IMR-90 (cell line): ENCODE data around the gene LDHB. TPM values are rescaled to one million over a fixed set of nuclear protein-coding genes. Genes with fewer than 3 reads are reported as not detected.

ENCODE experiments used
- ATAC-seq: fragments of 200-7000 bp; cut with Tn5 transposase; 2 replicates; pipeline ENCODE4 v1.9.1; 2020; ENCODE audit warnings: low read depth, mild to moderate bottlenecking, moderate library complexity
- BruUV-seq: library from RNA; stranded (reverse); fragments of 400-500 nt; replicated peaks from 2 replicates; lab custom pipeline; 2021; lab: Mats Ljungman, UMichigan
- CTCF ChIA-PET: fragments of 300-600 bp; formaldehyde crosslinking; extraction: SDS; loops from one replicate; lab custom pipeline; 2021; ENCODE audit warnings: antibody characterized with exemption; lab: Yijun Ruan, JAX
- POLR2A ChIA-PET: fragments of 300-600 bp; sonication (Branson Sonifier 250); formaldehyde crosslinking; loops from one replicate; lab custom pipeline; 2022; ENCODE audit warnings: antibody characterized with exemption; ENCODE audit not compliant: unreplicated experiment; lab: Charles Lee
- DNase-seq: peaks from one replicate; pipeline ENCODE4 v3.0.0; 2013
- H2AFZ ChIP-seq: replicated peaks from 2 replicates; pipeline ENCODE3; 2013; ENCODE audit warnings: low read length, mild to moderate bottlenecking; ENCODE audit not compliant: poor library complexity
- H2AK5ac ChIP-seq: 2 replicates; pipeline ENCODE4 v1.6.1; 2013; ENCODE audit warnings: low read depth, low read length, inconsistent platforms
- H2AK9ac ChIP-seq: replicated peaks from 2 replicates; pipeline ENCODE3; 2013; ENCODE audit warnings: mild to moderate bottlenecking, low read depth, low read length, moderate library complexity; ENCODE audit not compliant: poor library complexity
- H2BK120ac ChIP-seq: 2 replicates; pipeline ENCODE4 v1.6.1; 2013; ENCODE audit warnings: low read depth, low read length, inconsistent platforms
- H2BK15ac ChIP-seq: 3 replicates; pipeline ENCODE4 v1.6.1; 2013; ENCODE audit warnings: low read depth, low read length, inconsistent platforms
- H2BK20ac ChIP-seq: 2 replicates; pipeline ENCODE4 v1.6.1; 2013; ENCODE audit warnings: low read depth, mild to moderate bottlenecking, inconsistent platforms, low read length, moderate library complexity
- H2BK5ac ChIP-seq: 2 replicates; pipeline ENCODE4 v1.6.1; 2013; ENCODE audit warnings: mild to moderate bottlenecking, low read depth, low read length, inconsistent platforms; ENCODE audit not compliant: poor library complexity, severe bottlenecking
- H3K14ac ChIP-seq: replicated peaks from 2 replicates; pipeline ENCODE4 v1.6.1; 2013; ENCODE audit warnings: low read depth, low read length, inconsistent platforms
- H3K18ac ChIP-seq: 2 replicates; pipeline ENCODE4 v1.6.1; 2013; ENCODE audit warnings: low read depth, low read length, control low read depth
- H3K23ac ChIP-seq: 2 replicates; pipeline ENCODE4 v1.6.1; 2013; ENCODE audit warnings: low read depth, low read length, inconsistent platforms
- H3K27ac ChIP-seq: 2 replicates; pipeline ENCODE4 v1.5.1; 2013; ENCODE audit warnings: mild to moderate bottlenecking, control low read depth, low read length; ENCODE audit not compliant: insufficient read depth
- H3K27me3 ChIP-seq: 2 replicates; pipeline ENCODE4 v1.6.1; 2013; ENCODE audit warnings: low read length; ENCODE audit not compliant: control insufficient read depth, insufficient read depth
- H3K36me3 ChIP-seq: 2 replicates; pipeline ENCODE4 v1.6.1; 2013; ENCODE audit warnings: low read length, mixed read lengths; ENCODE audit not compliant: control insufficient read depth, insufficient read depth
- H3K4ac ChIP-seq: 2 replicates; pipeline ENCODE4 v1.6.1; 2013; ENCODE audit warnings: low read depth, low read length, inconsistent platforms
- H3K4me1 ChIP-seq: 2 replicates; pipeline ENCODE4 v1.6.1; 2013; ENCODE audit warnings: low read length, mixed read lengths; ENCODE audit not compliant: control insufficient read depth, insufficient read depth
- H3K4me2 ChIP-seq: 2 replicates; pipeline ENCODE4 v1.6.1; 2013; ENCODE audit warnings: low read depth, mild to moderate bottlenecking, control low read depth, low read length, moderate library complexity
- H3K4me3 ChIP-seq: 2 replicates; pipeline ENCODE4 v1.5.1; 2013; ENCODE audit warnings: low read depth, mild to moderate bottlenecking, control low read depth, low read length, moderate library complexity; ENCODE audit not compliant: insufficient read depth
- H3K56ac ChIP-seq: 2 replicates; pipeline ENCODE4 v1.6.1; 2013; ENCODE audit warnings: low read length, inconsistent platforms; ENCODE audit not compliant: insufficient read depth; ENCODE audit errors: extremely low read depth
- H3K79me1 ChIP-seq, 2 experiments: 2 replicates each; pipeline ENCODE4 v1.6.1; 2013; ENCODE audit warnings: low read length in 2 of 2, inconsistent platforms in 1 of 2, low read depth in 1 of 2
- H3K9ac ChIP-seq: 2 replicates; pipeline ENCODE4 v1.6.1; 2013; ENCODE audit warnings: low read depth, low read length, control low read depth
- H3K9me1 ChIP-seq: 2 replicates; pipeline ENCODE4 v1.6.1; 2013; ENCODE audit warnings: low read length, inconsistent platforms; ENCODE audit not compliant: insufficient read depth
- H3K9me3 ChIP-seq: 2 replicates; pipeline ENCODE4 v1.6.1; 2013; ENCODE audit warnings: low read length; ENCODE audit not compliant: control insufficient read depth, insufficient read depth
- H4K20me1 ChIP-seq: 2 replicates; pipeline ENCODE4 v1.6.1; 2013; ENCODE audit warnings: low read length, inconsistent platforms; ENCODE audit not compliant: insufficient read depth
- H4K5ac ChIP-seq: 2 replicates; pipeline ENCODE4 v1.6.1; 2013; ENCODE audit warnings: mild to moderate bottlenecking, low read depth, low read length, control low read depth
- H4K8ac ChIP-seq, 2 experiments: 2 replicates each; pipeline ENCODE4 v1.6.1; 2013; ENCODE audit warnings: low read depth in 2 of 2, low read length in 2 of 2, control low read depth in 1 of 2, inconsistent platforms in 1 of 2
- H4K91ac ChIP-seq: 2 replicates; pipeline ENCODE4 v1.6.1; 2013; ENCODE audit warnings: low read depth, low read length, inconsistent platforms; ENCODE audit not compliant: insufficient read depth
- BHLHE40 ChIP-seq: fragments of 150-350 bp; IDR thresholded peaks from 2 replicates; pipeline ENCODE4 v1.6.1; 2016; ENCODE audit warnings: mild to moderate bottlenecking, low read depth, low read length
- CEBPB ChIP-seq: IDR thresholded peaks from 2 replicates; pipeline ENCODE4 v1.6.1; 2012; ENCODE audit warnings: low read depth, low read length, improper control_type of control experiment
- CHD1 ChIP-seq: IDR thresholded peaks from 2 replicates; pipeline ENCODE4 v1.6.1; 2012; ENCODE audit warnings: low read depth, low read length, improper control_type of control experiment
- FOS ChIP-seq: fragments of 150-350 bp; IDR thresholded peaks from 2 replicates; pipeline ENCODE4 v1.6.1; 2016; ENCODE audit warnings: low read depth, low read length
- MAFK ChIP-seq: IDR thresholded peaks from 2 replicates; pipeline ENCODE4 v1.6.1; 2012; ENCODE audit warnings: low read depth, low read length, improper control_type of control experiment
- MAZ ChIP-seq: IDR thresholded peaks from 2 replicates; pipeline ENCODE4 v1.6.1; 2012; ENCODE audit warnings: low read depth, mild to moderate bottlenecking, low read length, improper control_type of control experiment, moderate library complexity, borderline replicate concordance
- MXI1 ChIP-seq: IDR thresholded peaks from 2 replicates; pipeline ENCODE4 v1.6.1; 2012; ENCODE audit warnings: low read depth, mild to moderate bottlenecking, low read length, moderate library complexity, borderline replicate concordance
- NFE2L2 ChIP-seq: fragments of 150-350 bp; IDR thresholded peaks from 2 replicates; pipeline ENCODE4 v1.6.1; 2016; ENCODE audit warnings: low read depth, mild to moderate bottlenecking, low read length
- POLR2A ChIP-seq: IDR thresholded peaks from 2 replicates; pipeline ENCODE4 v1.6.1; 2012; ENCODE audit warnings: mild to moderate bottlenecking, low read depth, low read length
- RAD21 ChIP-seq: IDR thresholded peaks from 2 replicates; pipeline ENCODE4 v1.6.1; 2012; ENCODE audit warnings: low read length, improper control_type of control experiment
- RCOR1 ChIP-seq: IDR thresholded peaks from 2 replicates; pipeline ENCODE4 v1.6.1; 2012; ENCODE audit warnings: mild to moderate bottlenecking, low read length, improper control_type of control experiment; ENCODE audit not compliant: insufficient replicate concordance
- RFX5 ChIP-seq: IDR thresholded peaks from 2 replicates; pipeline ENCODE4 v1.8.0; 2012; ENCODE audit warnings: low read depth, mild to moderate bottlenecking, low read length, moderate library complexity
- SMC3 ChIP-seq: fragments of 150-350 bp; IDR thresholded peaks from 2 replicates; pipeline ENCODE4 v1.6.1; 2016; ENCODE audit warnings: low read depth, mild to moderate bottlenecking, antibody characterized with exemption, low read length, moderate library complexity
- WGBS, 2 experiments: methylation state at CpG; one replicate each; pipeline versions ENCODE4 v1.1.5 to v1.1.7; 2013; ENCODE audit warnings: missing lambda C conversion rate in 2 of 2; ENCODE audit not compliant: insufficient read length in 1 of 2; ENCODE audit errors: extremely low coverage in 2 of 2; 5-methylcytosine and 5-hydroxymethylcytosine counted together
- dilution Hi-C: fragments of 300-500 bp; cut with HindIII; formaldehyde crosslinking; loops from one replicate; pipeline ENCODE4 v1.14.3; 2018; ENCODE audit warnings: low sequenced_read_pairs; ENCODE audit not compliant: unreplicated experiment
- in situ Hi-C: fragments of 300-500 bp; cut with MboI; formaldehyde crosslinking; loops from 3 replicates; pipeline ENCODE4 v1.14.3; 2019; ENCODE audit warnings: low sequenced_read_pairs, inconsistent platforms, mixed read lengths
- intact Hi-C: fragments of 100-400 bp; cut with micrococcal nuclease; formaldehyde crosslinking; loops from 2 replicates; pipeline ENCODE4 v1.10.0; 2022
- polyA plus RNA-seq, 3 experiments: library from polyadenylated mRNA; depleted of rRNA; stranded (reverse); fragments of >200 nt; gene quantifications; 2 replicates each; pipeline ENCODE4 v1.2.3, GENCODE V29; 2012; ENCODE audit warnings: low replicate concordance in 1 of 3
- total RNA-seq: library from RNA; depleted of rRNA; stranded (reverse); fragments of >200 nt; gene quantifications from 2 replicates; pipeline ENCODE4 v1.2.3, GENCODE V29; 2012
- TF ChIP-seq, protein P1 (sequence below): fragments of 150-350 bp; IDR thresholded peaks from 2 replicates; pipeline ENCODE4 v1.6.1; 2017; ENCODE audit warnings: mild to moderate bottlenecking, antibody characterized with exemption, low read length, low read depth
- TF ChIP-seq, protein P2 (sequence below): fragments of 150-350 bp; IDR thresholded peaks from 2 replicates; pipeline ENCODE4 v1.6.1; 2016; ENCODE audit warnings: low read depth, mild to moderate bottlenecking, low read length, moderate library complexity, borderline replicate concordance
- TF ChIP-seq, protein P3 (sequence below): conservative IDR thresholded peaks from 2 replicates; pipeline ENCODE4 v1.5.1; 2012; ENCODE audit warnings: mild to moderate bottlenecking, low read depth, low read length, improper control_type of control experiment

LDHB gene
- total and polyA plus RNA-seq, 2 of the 4 experiments (the other 2 are of a cell fraction), result 623 to 630 TPM

DNA sequence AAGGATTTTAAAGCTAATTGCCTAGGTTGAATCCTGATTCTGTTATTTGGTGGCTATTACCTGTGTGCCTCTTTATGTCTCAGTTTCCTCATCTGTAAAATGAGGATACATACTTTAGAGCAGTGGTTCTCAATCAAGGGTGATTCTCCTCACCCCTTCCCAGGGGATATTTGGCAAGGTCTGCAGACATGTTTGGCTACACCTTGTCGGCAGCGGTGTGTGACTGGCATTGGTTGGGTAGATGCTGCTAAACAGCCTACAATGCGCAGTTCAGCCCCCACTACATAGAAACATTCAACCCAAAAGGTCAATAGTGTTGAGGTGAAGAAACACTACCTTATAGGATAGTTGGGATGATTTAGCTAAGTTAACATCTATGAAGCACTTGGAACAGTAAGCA lies 23.4 kb downstream of the LDHB start:
- no peak overlapping the region for H3K23ac ChIP-seq
- no peak overlapping the region for H4K91ac ChIP-seq
- no peak overlapping the region for H4K8ac ChIP-seq
- CTCF ChIA-PET, result interaction anchor here (0.6 kb wide), 1 partner anchor 8 kb away, joined by 3 read pairs; no protein-coding TSS in a partner anchor
- DNase-seq (no peak), ATAC-seq (no peak)
- no peak overlapping the region for H3K4me2 ChIP-seq
- H3K9ac ChIP-seq, result no peak overlapping the region
- dilution Hi-C loops (no loop called here), intact Hi-C loops (no loop called here), in situ Hi-C loops (no loop called here)
- H3K14ac ChIP-seq, result no peak overlapping the region
- no peak overlapping the region for H3K4ac ChIP-seq
- no peak overlapping the region for H2BK20ac ChIP-seq
- no peak overlapping the region for H2BK15ac ChIP-seq
- H3K27me3 ChIP-seq, result no peaks in the 10 kb centered on the region
- POLR2A ChIA-PET, result no interaction called here
- no peak for TF ChIP-seq SMC3
- TF ChIP-seq POLR2A, result no peak
- no peak for TF ChIP-seq RFX5
- TF ChIP-seq, protein P1, sequence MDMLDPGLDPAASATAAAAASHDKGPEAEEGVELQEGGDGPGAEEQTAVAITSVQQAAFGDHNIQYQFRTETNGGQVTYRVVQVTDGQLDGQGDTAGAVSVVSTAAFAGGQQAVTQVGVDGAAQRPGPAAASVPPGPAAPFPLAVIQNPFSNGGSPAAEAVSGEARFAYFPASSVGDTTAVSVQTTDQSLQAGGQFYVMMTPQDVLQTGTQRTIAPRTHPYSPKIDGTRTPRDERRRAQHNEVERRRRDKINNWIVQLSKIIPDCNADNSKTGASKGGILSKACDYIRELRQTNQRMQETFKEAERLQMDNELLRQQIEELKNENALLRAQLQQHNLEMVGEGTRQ, result no peak
- TF ChIP-seq RCOR1, result no peak
- TF ChIP-seq, protein P2, sequence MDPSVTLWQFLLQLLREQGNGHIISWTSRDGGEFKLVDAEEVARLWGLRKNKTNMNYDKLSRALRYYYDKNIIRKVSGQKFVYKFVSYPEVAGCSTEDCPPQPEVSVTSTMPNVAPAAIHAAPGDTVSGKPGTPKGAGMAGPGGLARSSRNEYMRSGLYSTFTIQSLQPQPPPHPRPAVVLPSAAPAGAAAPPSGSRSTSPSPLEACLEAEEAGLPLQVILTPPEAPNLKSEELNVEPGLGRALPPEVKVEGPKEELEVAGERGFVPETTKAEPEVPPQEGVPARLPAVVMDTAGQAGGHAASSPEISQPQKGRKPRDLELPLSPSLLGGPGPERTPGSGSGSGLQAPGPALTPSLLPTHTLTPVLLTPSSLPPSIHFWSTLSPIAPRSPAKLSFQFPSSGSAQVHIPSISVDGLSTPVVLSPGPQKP, result no peak
- no peak for TF ChIP-seq NFE2L2
- no peak for TF ChIP-seq MAZ
- no peak for TF ChIP-seq FOS
- no peak for TF ChIP-seq BHLHE40
- TF ChIP-seq MXI1, result no peak
- TF ChIP-seq CEBPB, result no peak
- no peak for TF ChIP-seq CHD1
- no peak for TF ChIP-seq RAD21
- TF ChIP-seq, protein P3, sequence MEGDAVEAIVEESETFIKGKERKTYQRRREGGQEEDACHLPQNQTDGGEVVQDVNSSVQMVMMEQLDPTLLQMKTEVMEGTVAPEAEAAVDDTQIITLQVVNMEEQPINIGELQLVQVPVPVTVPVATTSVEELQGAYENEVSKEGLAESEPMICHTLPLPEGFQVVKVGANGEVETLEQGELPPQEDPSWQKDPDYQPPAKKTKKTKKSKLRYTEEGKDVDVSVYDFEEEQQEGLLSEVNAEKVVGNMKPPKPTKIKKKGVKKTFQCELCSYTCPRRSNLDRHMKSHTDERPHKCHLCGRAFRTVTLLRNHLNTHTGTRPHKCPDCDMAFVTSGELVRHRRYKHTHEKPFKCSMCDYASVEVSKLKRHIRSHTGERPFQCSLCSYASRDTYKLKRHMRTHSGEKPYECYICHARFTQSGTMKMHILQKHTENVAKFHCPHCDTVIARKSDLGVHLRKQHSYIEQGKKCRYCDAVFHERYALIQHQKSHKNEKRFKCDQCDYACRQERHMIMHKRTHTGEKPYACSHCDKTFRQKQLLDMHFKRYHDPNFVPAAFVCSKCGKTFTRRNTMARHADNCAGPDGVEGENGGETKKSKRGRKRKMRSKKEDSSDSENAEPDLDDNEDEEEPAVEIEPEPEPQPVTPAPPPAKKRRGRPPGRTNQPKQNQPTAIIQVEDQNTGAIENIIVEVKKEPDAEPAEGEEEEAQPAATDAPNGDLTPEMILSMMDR, result no peak
- TF ChIP-seq MAFK, result no peak
- no peak overlapping the region for H2BK120ac ChIP-seq
- no peak overlapping the region for H3K27ac ChIP-seq
- no peak overlapping the region for H3K18ac ChIP-seq
- no peak overlapping the region for H2BK5ac ChIP-seq
- no peak overlapping the region for H2AK9ac ChIP-seq
- H3K4me3 ChIP-seq, result no peak overlapping the region
- no peaks in the 10 kb centered on the region for H4K20me1 ChIP-seq
- H3K79me1 ChIP-seq, result no peaks in the 10 kb centered on the region; a peak in 1 of 4 replicates
- no peak overlapping the region for H2AFZ ChIP-seq
- H2AK5ac ChIP-seq, result no peak overlapping the region
- BruUV-seq, result no TSS peak
- no peaks in the 10 kb centered on the region for H3K9me1 ChIP-seq
- no peak overlapping the region for H4K5ac ChIP-seq
- H3K36me3 ChIP-seq, result peaks cover 18% of the 10 kb centered on the region
- no CpG with 5 or more reads among the region's 3 CpGs for WGBS, 2 experiments
- no peak overlapping the region for H3K56ac ChIP-seq
- H3K9me3 ChIP-seq, result no peaks in the 10 kb centered on the region
- no peaks in the 10 kb centered on the region for H3K4me1 ChIP-seq
